CD4-positive, alpha-beta T cell (primary cell): ENCODE results near the gene JKAMP. TPM values are rescaled to one million over a fixed set of nuclear protein-coding genes. Genes with fewer than 3 reads are reported as not detected.

Experiments
- ATAC-seq: fragments of 200-7000 bp; cut with Tn5 transposase; one replicate; pipeline ENCODE4 v1.10.0; 2022; ENCODE audit warnings: mild to moderate bottlenecking; ENCODE audit not compliant: poor library complexity
- CTCF ChIA-PET: fragments of 350-600 bp; sonication (Branson Sonifier 250); formaldehyde crosslinking; loops from one replicate; lab custom pipeline; 2021; ENCODE audit warnings: antibody characterized with exemption, inconsistent platforms; lab: Charles Lee
- POLR2A ChIA-PET: fragments of 350-600 bp; sonication (Branson Sonifier 250); formaldehyde crosslinking; loops from one replicate; lab custom pipeline; 2021; ENCODE audit warnings: antibody characterized with exemption, inconsistent platforms; lab: Charles Lee
- DNase-seq, 14 experiments: peaks; one replicate each; pipeline ENCODE4 v3.0.0-alpha.2; 2013 to 2020; ENCODE audit warnings: mixed read lengths in 2 of 14
- H3K27ac ChIP-seq, 2 donors: one replicate each; pipeline versions ENCODE4 v1.5.1 to v1.7.0; 2013; ENCODE audit warnings: low read length in 2 of 2, low read depth in 1 of 2, mild to moderate bottlenecking in 1 of 2
- H3K27me3 ChIP-seq, 2 experiments: 1 replicate in 1 of 2; 2 replicates in 1 of 2; pipeline versions ENCODE4 v1.6.1 to v1.7.0; 2013; ENCODE audit warnings: low read length in 2 of 2, control low read depth in 1 of 2, mild to moderate bottlenecking in 1 of 2, moderate library complexity in 1 of 2; ENCODE audit not compliant: insufficient read depth in 2 of 2, control insufficient read depth in 1 of 2
- H3K36me3 ChIP-seq: one replicate; pipeline ENCODE4 v1.6.1; 2013; ENCODE audit warnings: low read length, control low read depth; ENCODE audit not compliant: insufficient read depth
- H3K4me1 ChIP-seq: one replicate; pipeline ENCODE4 v1.6.1; 2013; ENCODE audit warnings: low read length, control low read depth; ENCODE audit not compliant: insufficient read depth
- H3K4me3 ChIP-seq: one replicate; pipeline ENCODE4 v1.5.1; 2013; ENCODE audit warnings: mild to moderate bottlenecking, low read length, moderate library complexity
- H3K9me3 ChIP-seq, 2 experiments: 1 replicate in 1 of 2; 2 replicates in 1 of 2; pipeline versions ENCODE4 v1.6.1 to v1.7.0; 2013; ENCODE audit warnings: low read length in 2 of 2, mild to moderate bottlenecking in 2 of 2, control low read depth in 1 of 2, moderate library complexity in 1 of 2; ENCODE audit not compliant: control insufficient read depth in 1 of 2, insufficient read depth in 1 of 2
- H3K27ac Mint-ChIP-seq: one replicate; pipeline ENCODE4 v1.8.0; 2020; ENCODE audit warnings: mixed read lengths
- H3K27me3 Mint-ChIP-seq: one replicate; pipeline ENCODE4 v1.8.0; 2021; ENCODE audit warnings: mixed read lengths
- H3K36me3 Mint-ChIP-seq: one replicate; pipeline ENCODE4 v1.8.0; 2021; ENCODE audit warnings: low read depth, mixed read lengths
- H3K4me1 Mint-ChIP-seq: one replicate; pipeline ENCODE4 v1.8.0; 2021; ENCODE audit warnings: low read depth, mixed read lengths
- H3K4me3 Mint-ChIP-seq: one replicate; pipeline ENCODE4 v1.8.0; 2020; ENCODE audit warnings: mild to moderate bottlenecking, mixed read lengths
- H3K9me3 Mint-ChIP-seq: one replicate; pipeline ENCODE4 v1.8.0; 2020; ENCODE audit warnings: mixed read lengths
- intact Hi-C, 2 experiments: fragments of 100-400 bp; cut with DNase I in 1 of 2; cut with micrococcal nuclease in 1 of 2; formaldehyde crosslinking; loops; one replicate each; pipeline versions ENCODE4 v1.15.1 to v1.9.0; 2023 to 2025; cut with DNase I, micrococcal nuclease
- polyA plus RNA-seq, 2 donors: library from polyadenylated mRNA; unstranded; fragments of 120-200 nt; gene quantifications; one replicate each; pipeline ENCODE4 v1.2.1, GENCODE V29; 2013
- total RNA-seq, 174 experiments: library from RNA in 2 of 174; stranded (reverse) in 2 of 174; gene quantifications; one replicate each; pipeline ENCODE4 v1.2.3 and lab custom pipeline; 2021 to 2026
- TF ChIP-seq, protein P1 (sequence below): fragments of 200-600 bp; IDR thresholded peaks from one replicate; pipeline ENCODE4 v1.8.0; 2022; ENCODE audit warnings: antibody characterized with exemption, mild to moderate bottlenecking

JKAMP gene, protein sequence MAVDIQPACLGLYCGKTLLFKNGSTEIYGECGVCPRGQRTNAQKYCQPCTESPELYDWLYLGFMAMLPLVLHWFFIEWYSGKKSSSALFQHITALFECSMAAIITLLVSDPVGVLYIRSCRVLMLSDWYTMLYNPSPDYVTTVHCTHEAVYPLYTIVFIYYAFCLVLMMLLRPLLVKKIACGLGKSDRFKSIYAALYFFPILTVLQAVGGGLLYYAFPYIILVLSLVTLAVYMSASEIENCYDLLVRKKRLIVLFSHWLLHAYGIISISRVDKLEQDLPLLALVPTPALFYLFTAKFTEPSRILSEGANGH
- total RNA-seq (1 to 10 TPM; 9.4 to 9.8 TPM), total RNA-seq (lab: John Stamatoyannopoulos, UW) (5.9 to 50.1 (median 33.6) reads per million in 172 experiments)
- polyA plus RNA-seq (2013, experiment 1 of 2) = 33.0 TPM
- 30.3 TPM for polyA plus RNA-seq (2013, experiment 2 of 2)

DNA sequence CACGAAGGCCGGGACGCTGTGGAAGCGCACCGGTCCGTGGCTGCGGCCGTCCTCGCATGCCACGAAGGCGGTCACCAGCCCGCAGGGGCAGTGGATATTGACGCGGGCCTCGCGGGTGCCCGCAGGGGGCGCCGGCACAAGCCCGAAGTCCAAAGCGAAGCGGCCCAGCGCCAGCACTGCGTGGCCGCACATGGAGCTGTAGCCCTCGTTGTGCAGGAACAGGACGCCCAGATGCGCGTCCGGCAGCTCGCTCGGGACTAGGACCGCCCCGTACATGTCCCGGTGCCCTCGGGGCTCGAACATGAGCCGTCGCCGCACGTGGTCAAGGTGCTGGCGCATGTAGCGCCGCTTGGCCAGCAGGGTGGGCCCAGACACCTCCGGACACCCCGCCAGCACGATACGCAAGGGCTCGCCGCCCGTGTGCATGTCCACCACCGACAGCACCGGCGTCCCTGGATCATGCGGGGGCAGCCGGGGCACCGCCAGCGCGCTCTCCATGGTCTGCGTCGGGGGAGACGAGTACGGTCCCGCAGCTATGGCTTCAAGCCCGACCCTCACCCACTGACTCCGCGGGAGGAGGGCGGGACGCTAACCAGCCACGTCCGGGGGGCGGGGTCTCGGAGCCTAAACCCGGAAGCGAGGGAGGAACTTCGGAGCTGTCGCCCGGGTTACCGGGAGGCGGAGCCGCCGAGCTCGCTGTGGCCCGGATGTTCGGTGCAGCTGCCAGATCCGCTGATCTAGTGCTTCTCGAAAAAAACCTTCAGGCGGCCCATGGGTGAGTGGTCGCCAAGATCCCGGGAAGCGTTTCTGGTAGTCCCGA lies at the start of gene JKAMP, which contains the start of gene L3HYPDH:
Gene JKAMP (plus strand): TSS at position 699 of the 820 bp plus-strand sequence. CDS start 73 bp downstream, at position 772.
Gene L3HYPDH (minus strand): TSS at position 590 of the 820 bp plus-strand sequence. CDS start 92 bp downstream, at position 498.
- ATAC-seq (peak; percentile 95), DNase-seq (peak; percentile 95 to 99 (median 97))
- Mint-ChIP-seq H3K4me3 (peak within 1 kb of the TSS; percentile 99), H3K9me3 (no peaks in the 10 kb centered on the region), H3K27ac (peak within 1 kb of the TSS; percentile 96), H3K36me3 (peaks cover 34% of the 10 kb centered on the region), H3K27me3 (no peaks in the 10 kb centered on the region), H3K4me1 (peaks cover 73% of the 10 kb centered on the region)
- ChIA-PET POLR2A (interaction anchor here (0.6 to 3.0 kb wide), 14 partner anchors 11 to 1239 kb away, joined by 3 to 42 read pairs (median 5); partner anchors contain the start of genes ARID4A, CCDC175, DAAM1 and GPR135), CTCF (interaction anchor here (0.9 to 1.6 kb wide), 6 partner anchors 14 to 1053 kb away, joined by 3 to 7 read pairs (median 6); partner anchors contain the start of genes CCDC175, DAAM1 and GPR135)
- Histone ChIP-seq H3K36me3 (peaks cover 15% of the 10 kb centered on the region), H3K27me3 (no peaks in the 10 kb centered on the region), H3K4me1 (peaks cover 39% of the 10 kb centered on the region), H3K27ac (peak within 1 kb of the TSS; percentile 62 to 63), H3K4me3 (peak within 1 kb of the TSS; percentile 99), H3K9me3 (no peaks in the 10 kb centered on the region)
- TF ChIP-seq, protein P1, sequence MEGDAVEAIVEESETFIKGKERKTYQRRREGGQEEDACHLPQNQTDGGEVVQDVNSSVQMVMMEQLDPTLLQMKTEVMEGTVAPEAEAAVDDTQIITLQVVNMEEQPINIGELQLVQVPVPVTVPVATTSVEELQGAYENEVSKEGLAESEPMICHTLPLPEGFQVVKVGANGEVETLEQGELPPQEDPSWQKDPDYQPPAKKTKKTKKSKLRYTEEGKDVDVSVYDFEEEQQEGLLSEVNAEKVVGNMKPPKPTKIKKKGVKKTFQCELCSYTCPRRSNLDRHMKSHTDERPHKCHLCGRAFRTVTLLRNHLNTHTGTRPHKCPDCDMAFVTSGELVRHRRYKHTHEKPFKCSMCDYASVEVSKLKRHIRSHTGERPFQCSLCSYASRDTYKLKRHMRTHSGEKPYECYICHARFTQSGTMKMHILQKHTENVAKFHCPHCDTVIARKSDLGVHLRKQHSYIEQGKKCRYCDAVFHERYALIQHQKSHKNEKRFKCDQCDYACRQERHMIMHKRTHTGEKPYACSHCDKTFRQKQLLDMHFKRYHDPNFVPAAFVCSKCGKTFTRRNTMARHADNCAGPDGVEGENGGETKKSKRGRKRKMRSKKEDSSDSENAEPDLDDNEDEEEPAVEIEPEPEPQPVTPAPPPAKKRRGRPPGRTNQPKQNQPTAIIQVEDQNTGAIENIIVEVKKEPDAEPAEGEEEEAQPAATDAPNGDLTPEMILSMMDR = peak; percentile 28
- intact Hi-C loops = loop anchor here (2.0 to 10.0 kb wide), 9 partner anchors 19 to 1491 kb away; partner anchors contain the start of genes DAAM1 (in 2 of the 2), PCNX4 (in 2 of the 2), GPR135 (in 1 of the 2) and KIAA0586 (in 1 of the 2)

DNA sequence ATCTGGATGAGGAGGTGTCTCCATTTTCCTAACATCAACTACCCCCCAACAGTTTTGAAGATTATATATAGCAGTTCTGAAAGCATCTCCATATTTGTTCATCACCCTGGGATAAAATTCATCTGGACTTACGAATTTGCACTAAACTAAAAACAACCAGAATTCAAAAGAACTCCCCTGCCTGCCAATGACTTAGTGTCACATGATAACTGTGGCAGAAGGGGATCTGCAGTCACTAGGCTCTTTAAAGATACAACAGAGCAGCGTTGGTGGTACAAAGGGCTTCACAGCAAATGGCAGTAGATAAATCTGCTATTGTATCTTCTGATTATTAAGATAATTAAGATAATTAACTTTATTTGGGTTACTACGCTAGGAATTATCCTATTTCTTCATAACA lies 49.2 kb upstream of the JKAMP start:
- intact Hi-C loops = no loop called here

DNA sequence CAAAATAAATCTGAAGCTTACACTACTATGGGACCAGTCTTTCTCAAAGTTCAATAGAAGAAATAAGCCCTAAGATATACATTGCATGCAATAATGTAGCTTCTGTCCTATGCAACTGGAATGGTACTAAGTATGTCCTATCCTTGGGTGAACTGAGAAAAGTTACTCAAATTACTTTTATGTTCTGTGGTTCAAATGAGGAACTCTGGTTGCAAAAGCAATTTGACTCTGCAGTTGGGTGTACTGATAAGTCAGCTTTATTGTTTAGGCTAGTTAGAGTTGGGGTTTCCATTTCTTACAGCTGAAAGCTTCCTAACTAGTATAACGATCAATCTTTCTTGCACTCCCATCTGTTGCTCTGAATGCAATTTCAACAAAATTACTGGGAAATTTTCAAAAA lies 48.3 kb upstream of the JKAMP start:
- no peak for DNase-seq
- Histone ChIP-seq H3K27me3 (no peaks in the 10 kb centered on the region), H3K4me3 (no peak overlapping the region), H3K9me3 (no peaks in the 10 kb centered on the region), H3K36me3 (no peaks in the 10 kb centered on the region), H3K4me1 (no peaks in the 10 kb centered on the region), H3K27ac (no peak overlapping the region)
- ChIA-PET CTCF (no interaction called here), POLR2A (no interaction called here)
- Mint-ChIP-seq H3K27me3 (no peaks in the 10 kb centered on the region), H3K27ac (no peak overlapping the region), H3K9me3 (no peaks in the 10 kb centered on the region), H3K36me3 (no peaks in the 10 kb centered on the region), H3K4me1 (no peaks in the 10 kb centered on the region), H3K4me3 (no peak overlapping the region)
- intact Hi-C loops = no loop called here
- ATAC-seq = no peak
- TF ChIP-seq, protein P1 = no peak

More for the DNA sequence above, 49.2 kb upstream of the JKAMP start:
- Mint-ChIP-seq H3K27ac (no peak overlapping the region), H3K4me3 (no peak overlapping the region), H3K9me3 (no peaks in the 10 kb centered on the region), H3K4me1 (no peaks in the 10 kb centered on the region), H3K36me3 (no peaks in the 10 kb centered on the region), H3K27me3 (no peaks in the 10 kb centered on the region)
- H3K36me3 ChIP-seq = no peaks in the 10 kb centered on the region
- DNase-seq (no peak), ATAC-seq (no peak)
- TF ChIP-seq, protein P1 = no peak
- H3K27ac ChIP-seq = no peak overlapping the region
- no peaks in the 10 kb centered on the region for H3K4me1 ChIP-seq
- H3K9me3 ChIP-seq = no peaks in the 10 kb centered on the region
- POLR2A ChIA-PET = no interaction called here
- CTCF ChIA-PET = no interaction called here
- no peak overlapping the region for H3K4me3 ChIP-seq
- H3K27me3 ChIP-seq = no peaks in the 10 kb centered on the region
